WTC11 (cell line): Measurements from ENCODE around the gene SRPRA. TPM values are rescaled to one million over a fixed set of nuclear protein-coding genes. Genes with fewer than 3 reads are reported as not detected.

Experiments
- ATAC-seq: fragments of 200-7000 bp; cut with Tn5 transposase; 2 replicates; pipeline ENCODE4 v1.10.0; 2021; ENCODE audit warnings: mild to moderate bottlenecking, moderate library complexity
- CTCF ChIA-PET: fragments of 300-600 bp; sonication (Branson Sonifier 250); formaldehyde crosslinking; loops from one replicate; lab custom pipeline; 2021; ENCODE audit warnings: antibody characterized with exemption; lab: Charles Lee
- POLR2A ChIA-PET: fragments of 350-600 bp; sonication (Branson Sonifier 250); formaldehyde crosslinking; loops from one replicate; lab custom pipeline; 2021; ENCODE audit warnings: antibody characterized with exemption; lab: Charles Lee
- DNase-seq: peaks from one replicate; pipeline ENCODE4 v3.0.0; 2021; ENCODE audit warnings: low spot score
- H3K27ac Mint-ChIP-seq: 2 replicates; pipeline ENCODE4 v1.8.0; 2021; ENCODE audit warnings: mixed read lengths
- H3K27me3 Mint-ChIP-seq: 2 replicates; pipeline ENCODE4 v1.8.0; 2021; ENCODE audit warnings: low read depth, mild to moderate bottlenecking, moderate library complexity, mixed read lengths
- H3K36me3 Mint-ChIP-seq: 2 replicates; pipeline ENCODE4 v1.8.0; 2021; ENCODE audit warnings: mixed read lengths
- H3K4me1 Mint-ChIP-seq: 2 replicates; pipeline ENCODE4 v1.8.0; 2022; ENCODE audit warnings: mixed read lengths
- H3K4me3 Mint-ChIP-seq: 2 replicates; pipeline ENCODE4 v1.8.0; 2021; ENCODE audit warnings: mild to moderate bottlenecking, moderate library complexity, mixed read lengths
- H3K9me3 Mint-ChIP-seq: 2 replicates; pipeline ENCODE4 v1.8.0; 2021; ENCODE audit warnings: mixed read lengths
- CTCF ChIP-seq: fragments of 200-600 bp; IDR thresholded peaks from 2 replicates; pipeline ENCODE4 v1.8.0; 2022; ENCODE audit warnings: antibody characterized with exemption
- ERG ChIP-seq: fragments of 250-450 bp; sonication (Bioruptor Pico); IDR thresholded peaks from 2 replicates; pipeline ENCODE4 v1.8.0; 2021; ENCODE audit warnings: mild to moderate bottlenecking
- ETV6 ChIP-seq: sonication (generic); formaldehyde crosslinking; IDR thresholded peaks from 2 replicates; pipeline ENCODE4 v1.8.1; 2022; ENCODE audit warnings: mild to moderate bottlenecking, missing genetic modification reagents
- FOXJ3 ChIP-seq: sonication (generic); formaldehyde crosslinking; IDR thresholded peaks from 2 replicates; pipeline ENCODE4 v1.9.0; 2021; ENCODE audit warnings: missing genetic modification reagents, mild to moderate bottlenecking, borderline replicate concordance
- GRHL2 ChIP-seq: fragments of 250-450 bp; sonication (Bioruptor Pico); IDR thresholded peaks from 2 replicates; pipeline ENCODE4 v1.8.0; 2022; ENCODE audit warnings: mild to moderate bottlenecking, moderate library complexity; ENCODE audit not compliant: insufficient replicate concordance, severe bottlenecking
- HMGXB4 ChIP-seq: sonication (generic); formaldehyde crosslinking; IDR thresholded peaks from 2 replicates; pipeline ENCODE4 v1.8.1; 2023; ENCODE audit warnings: mild to moderate bottlenecking, moderate library complexity, missing genetic modification reagents
- JUN ChIP-seq: sonication (generic); formaldehyde crosslinking; IDR thresholded peaks from 2 replicates; pipeline ENCODE4 v1.8.0; 2023; ENCODE audit warnings: mild to moderate bottlenecking, missing genetic modification reagents
- KAT7 ChIP-seq: sonication (generic); formaldehyde crosslinking; IDR thresholded peaks from 2 replicates; pipeline ENCODE4 v1.8.1; 2023; ENCODE audit warnings: missing genetic modification reagents, mild to moderate bottlenecking, borderline replicate concordance
- MLX ChIP-seq: sonication (generic); formaldehyde crosslinking; IDR thresholded peaks from 2 replicates; pipeline ENCODE4 v1.8.1; 2023; ENCODE audit warnings: mild to moderate bottlenecking, missing genetic modification reagents, moderate library complexity
- NR3C1 ChIP-seq: sonication (generic); formaldehyde crosslinking; conservative IDR thresholded peaks from 2 replicates; pipeline ENCODE4 v1.8.1; 2023; ENCODE audit warnings: low read depth, mild to moderate bottlenecking, missing genetic modification reagents
- RELA ChIP-seq: sonication (generic); formaldehyde crosslinking; IDR thresholded peaks from 2 replicates; pipeline ENCODE4 v1.8.1; 2022; ENCODE audit warnings: missing genetic modification reagents, mild to moderate bottlenecking, borderline replicate concordance
- SMAD3 ChIP-seq: sonication (generic); formaldehyde crosslinking; IDR thresholded peaks from 2 replicates; pipeline ENCODE4 v1.8.0; 2022; ENCODE audit warnings: missing genetic modification reagents, mild to moderate bottlenecking, borderline replicate concordance
- TEAD1 ChIP-seq: sonication (generic); formaldehyde crosslinking; IDR thresholded peaks from 2 replicates; pipeline ENCODE4 v1.8.0; 2022; ENCODE audit warnings: mild to moderate bottlenecking, missing genetic modification reagents
- USF2 ChIP-seq: sonication (generic); formaldehyde crosslinking; IDR thresholded peaks from 2 replicates; pipeline ENCODE4 v1.8.1; 2023; ENCODE audit warnings: mild to moderate bottlenecking, missing genetic modification reagents, moderate library complexity
- ZBTB43 ChIP-seq: sonication (generic); formaldehyde crosslinking; IDR thresholded peaks from 2 replicates; pipeline ENCODE4 v1.8.1; 2023; ENCODE audit warnings: mild to moderate bottlenecking, missing genetic modification reagents
- ZNF416 ChIP-seq: fragments of 250-450 bp; sonication (Bioruptor Pico); IDR thresholded peaks from 2 replicates; pipeline ENCODE4 v1.9.0; 2021; ENCODE audit warnings: mild to moderate bottlenecking, inconsistent platforms
- ZNF512 ChIP-seq: sonication (generic); formaldehyde crosslinking; IDR thresholded peaks from 2 replicates; pipeline ENCODE4 v1.8.1; 2022; ENCODE audit warnings: missing genetic modification reagents, borderline replicate concordance
- ZNF532 ChIP-seq: fragments of 250-450 bp; sonication (Bioruptor Pico); IDR thresholded peaks from 2 replicates; pipeline ENCODE4 v1.9.0; 2021; ENCODE audit warnings: mild to moderate bottlenecking, borderline replicate concordance
- ZNF671 ChIP-seq: fragments of 250-450 bp; sonication (Bioruptor Pico); IDR thresholded peaks from 2 replicates; pipeline ENCODE4 v1.8.0; 2021; ENCODE audit warnings: mild to moderate bottlenecking
- total RNA-seq: library from RNA; stranded (reverse); gene quantifications from 3 replicates; pipeline ENCODE4 v1.2.3, GENCODE V29; 2021

Gene SRPRA
- total RNA-seq, 1 experiment from 2014 or later = 64.7 TPM

- TF ChIP-seq FOXJ3 (CRISPR knock-in tag) (no peak), MLX (CRISPR knock-in tag) (no peak)
Measured at GRCh38 chr11:126313826-126314225, 45.1 kb upstream of the SRPRA start (continued).

GRCh38 chr11:126312961-126313360 is 44.3 kb upstream of the SRPRA start:
- DNase-seq = no peak
- no peaks in the 10 kb centered on the region for H3K4me1 Mint-ChIP-seq
- no peak for ATAC-seq
- no peaks in the 10 kb centered on the region for H3K27me3 Mint-ChIP-seq
- no peak overlapping the region for H3K4me3 Mint-ChIP-seq
- H3K36me3 Mint-ChIP-seq = peaks cover 33% of the 10 kb centered on the region
- ChIA-PET CTCF (interaction anchor here (0.8 kb wide), 1 partner anchor 168 kb away, joined by 5 read pairs; no protein-coding TSS in a partner anchor), POLR2A (no interaction called here)
- H3K27ac Mint-ChIP-seq = no peak overlapping the region
- H3K9me3 Mint-ChIP-seq = peaks cover 5% of the 10 kb centered on the region; the same call in 1 of the 2 replicates
- TF ChIP-seq ZNF416 (CRISPR knock-in tag) = no peak
- no peak for TF ChIP-seq JUN (CRISPR knock-in tag)
- no peak for TF ChIP-seq GRHL2 (CRISPR knock-in tag)
- TF ChIP-seq TEAD1 (CRISPR knock-in tag) = no peak
- TF ChIP-seq NR3C1 (CRISPR knock-in tag) = no peak
- no peak for TF ChIP-seq HMGXB4
- TF ChIP-seq SMAD3 (CRISPR knock-in tag) = no peak
- no peak for TF ChIP-seq USF2 (CRISPR knock-in tag)
- TF ChIP-seq ZNF512 (CRISPR knock-in tag) = no peak
- TF ChIP-seq ZNF671 (CRISPR knock-in tag) = no peak
- TF ChIP-seq KAT7 = no peak
- no peak for TF ChIP-seq ZBTB43 (CRISPR knock-in tag)
- no peak for TF ChIP-seq CTCF
- no peak for TF ChIP-seq ZNF532
- no peak for TF ChIP-seq ERG
- TF ChIP-seq ETV6 (CRISPR knock-in tag) = no peak
- no peak for TF ChIP-seq RELA (CRISPR knock-in tag)
